Smooth muscle cell (in vitro differentiated cells): ENCODE results near the gene FALEC. TPM values are rescaled to one million over a fixed set of nuclear protein-coding genes. Genes with fewer than 3 reads are reported as not detected.
"Not testable (repeated sequence)": the region's sequence is repeated elsewhere in the genome, so short reads cannot be mapped to it uniquely, and the experiment has no call there.

ENCODE experiments used
- DNase-seq: peaks from one replicate; lab custom pipeline; 2025; ENCODE audit not compliant: unreplicated experiment; lab: John Stamatoyannopoulos, UW
- H2AFZ ChIP-seq: fragments of 200-600 bp; sonication (generic); 2 replicates; pipeline ENCODE4 v1.6.0; 2016; ENCODE audit warnings: antibody characterized with exemption, low read depth, mild to moderate bottlenecking
- H3F3A ChIP-seq: fragments of 200-600 bp; sonication (generic); 2 replicates; pipeline ENCODE4 v1.6.0; 2017; ENCODE audit warnings: antibody characterized with exemption, low read depth
- H3K27ac ChIP-seq: fragments of 200-600 bp; sonication (generic); 2 replicates; pipeline ENCODE4 v1.5.1; 2016; ENCODE audit warnings: low read depth, mild to moderate bottlenecking
- H3K27me3 ChIP-seq: fragments of 200-600 bp; sonication (generic); 2 replicates; pipeline ENCODE4 v1.6.1; 2016; ENCODE audit warnings: low read depth, mild to moderate bottlenecking
- H3K36me3 ChIP-seq: fragments of 200-600 bp; sonication (generic); 2 replicates; pipeline ENCODE4 v1.5.1; 2016; ENCODE audit warnings: low read depth
- H3K4me1 ChIP-seq: fragments of 200-600 bp; sonication (generic); 2 replicates; pipeline ENCODE4 v1.5.1; 2016; ENCODE audit warnings: low read depth
- H3K4me2 ChIP-seq: fragments of 200-600 bp; sonication (generic); 2 replicates; pipeline ENCODE4 v1.6.0; 2016; ENCODE audit warnings: mild to moderate bottlenecking
- H3K4me3 ChIP-seq: fragments of 200-600 bp; sonication (generic); 2 replicates; pipeline ENCODE4 v1.5.1; 2016; ENCODE audit warnings: mild to moderate bottlenecking
- H3K79me2 ChIP-seq: fragments of 200-600 bp; sonication (generic); 2 replicates; pipeline ENCODE4 v1.6.0; 2016; ENCODE audit warnings: low read depth, mild to moderate bottlenecking
- H3K9ac ChIP-seq: fragments of 200-600 bp; sonication (generic); 2 replicates; pipeline ENCODE4 v1.6.0; 2016; ENCODE audit warnings: low read depth
- H3K9me3 ChIP-seq: fragments of 200-600 bp; sonication (generic); replicated peaks from 2 replicates; pipeline ENCODE4 v1.5.1; 2016; ENCODE audit warnings: low read depth
- H4K20me1 ChIP-seq: fragments of 200-600 bp; sonication (generic); 2 replicates; pipeline ENCODE4 v1.6.0; 2016; ENCODE audit warnings: low read depth
- CTCF ChIP-seq: fragments of 200-600 bp; sonication (generic); IDR thresholded peaks from 2 replicates; pipeline ENCODE4 v1.5.1; 2017; ENCODE audit warnings: borderline replicate concordance, mild to moderate bottlenecking, antibody characterized with exemption; ENCODE audit not compliant: insufficient read depth, poor library complexity, severe bottlenecking
- WGBS: methylation state at CpG from one replicate; pipeline ENCODE4 v1.1.7; 2016; ENCODE audit warnings: low lambda C conversion rate; 5-methylcytosine and 5-hydroxymethylcytosine counted together
- polyA plus RNA-seq: library from polyadenylated mRNA; unstranded; fragments of >200 nt; fragmentation: Nextera tagmentation; extraction: Ambion mirVana; gene quantifications from 2 replicates; pipeline ENCODE4 v1.2.1, GENCODE V29; 2016
- total RNA-seq: library from RNA; depleted of rRNA; stranded (reverse); fragments of >200 nt; gene quantifications from 2 replicates; pipeline ENCODE4 v1.2.3, GENCODE V29; 2014

The FALEC gene
- total and polyA plus RNA-seq, 2 experiments from 2014 or later = 0.62 TPM; not detected in 1

- H3K9me3 ChIP-seq = no peaks in the 10 kb centered on the region
- peaks cover 32% of the 10 kb centered on the region for H3K36me3 ChIP-seq
- H3K27ac ChIP-seq = peak overlapping the region; percentile 96
- H3F3A ChIP-seq = peaks cover 51% of the 10 kb centered on the region
- H3K9ac ChIP-seq = peak overlapping the region; percentile 99
- H3K4me2 ChIP-seq = peak overlapping the region; percentile 83
- 2% methylated on average over 50 of the region's 50 CpGs for WGBS
- peaks cover 68% of the 10 kb centered on the region for H3K79me2 ChIP-seq
- H2AFZ ChIP-seq = no peak overlapping the region
- TF ChIP-seq CTCF = no peak
- peak; percentile 81 for DNase-seq
- peak overlapping the region; percentile 92 for H3K4me3 ChIP-seq
- H3K27me3 ChIP-seq = no peaks in the 10 kb centered on the region
- peaks cover 27% of the 10 kb centered on the region for H3K4me1 ChIP-seq
- H4K20me1 ChIP-seq = peaks cover 59% of the 10 kb centered on the region
Measured at GRCh38 chr1:150578272-150579109, 62.9 kb downstream of the FALEC start.

- Histone ChIP-seq H3K79me2 (peaks cover 59% of the 10 kb centered on the region), H3K9ac (peak within 1 kb of the TSS; percentile 99), H3K4me3 (peak within 1 kb of the TSS; percentile 92), H2AFZ (no peak within 1 kb of the TSS), H3K4me1 (peaks cover 27% of the 10 kb centered on the region), H3K27ac (peak within 1 kb of the TSS; percentile 96), H3K9me3 (no peaks in the 10 kb centered on the region), H4K20me1 (peaks cover 50% of the 10 kb centered on the region), H3F3A (peaks cover 46% of the 10 kb centered on the region), H3K4me2 (peak within 1 kb of the TSS; percentile 86), H3K36me3 (peaks cover 29% of the 10 kb centered on the region), H3K27me3 (no peaks in the 10 kb centered on the region)
- peak; percentile 92 for DNase-seq
- under 1% methylated on average over 93 of the region's 94 CpGs for WGBS
- TF ChIP-seq CTCF = no peak
Measured at GRCh38 chr1:150579110-150579944, 63.8 kb downstream of the FALEC start, which contains the start of gene MCL1. MCL1 (minus strand) TSS chr1:150579610; CDS start chr1:150579530, 80 bp downstream.

GRCh38 chr1:150579945-150580642 is 64.5 kb downstream of the FALEC start:
- H3K27me3 ChIP-seq = no peaks in the 10 kb centered on the region
- peak overlapping the region; percentile 86 for H3K4me2 ChIP-seq
- whole genome bisulfite sequencing = 76% methylated on average over 15 of the region's 15 CpGs
- H3K9me3 ChIP-seq = no peaks in the 10 kb centered on the region
- no peak for DNase-seq
- peaks cover 42% of the 10 kb centered on the region for H3F3A ChIP-seq
- peaks cover 21% of the 10 kb centered on the region for H3K4me1 ChIP-seq
- H2AFZ ChIP-seq = no peak overlapping the region
- TF ChIP-seq CTCF = no peak
- peak overlapping the region; percentile 96 for H3K27ac ChIP-seq
- H3K4me3 ChIP-seq = peak overlapping the region; percentile 51
- peaks cover 25% of the 10 kb centered on the region for H3K36me3 ChIP-seq
- peaks cover 52% of the 10 kb centered on the region for H3K79me2 ChIP-seq
- peaks cover 43% of the 10 kb centered on the region for H4K20me1 ChIP-seq
- peak overlapping the region; percentile 80 for H3K9ac ChIP-seq

DNA sequence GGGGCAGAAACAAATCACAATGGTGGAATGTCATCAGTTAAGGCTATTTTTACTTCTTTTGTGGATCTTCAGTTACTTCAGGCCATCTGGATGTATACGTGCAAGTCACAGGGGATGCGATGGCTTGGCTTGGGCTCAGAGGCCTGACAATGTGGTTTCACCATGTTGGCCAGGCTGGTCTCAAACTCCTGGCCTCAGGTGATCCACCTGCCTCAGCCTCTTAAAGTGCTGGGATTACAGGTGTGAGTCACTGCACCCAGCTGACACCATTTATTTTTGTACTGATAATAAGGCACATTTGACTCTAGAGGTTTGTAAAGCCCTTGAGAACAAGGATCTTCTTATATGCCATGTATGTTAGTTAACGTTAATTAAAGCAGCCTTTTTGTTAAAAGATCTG is 65.4 kb downstream of the FALEC start:
- H3K9ac ChIP-seq, H3K27me3 ChIP-seq, H3K27ac ChIP-seq, H2AFZ ChIP-seq, H3K9me3 ChIP-seq, H3K4me2 ChIP-seq, DNase-seq, H3K4me3 ChIP-seq: not testable (repeated sequence)
- Histone ChIP-seq H3K79me2 (peaks cover 43% of the 10 kb centered on the region), H4K20me1 (peaks cover 34% of the 10 kb centered on the region), H3K36me3 (peaks cover 16% of the 10 kb centered on the region), H3K4me1 (peaks cover 12% of the 10 kb centered on the region), H3F3A (peaks cover 33% of the 10 kb centered on the region)
- WGBS = 95% methylated on average over 3 of the region's 3 CpGs

- H3K9me3 ChIP-seq, H3K4me2 ChIP-seq, H3K27ac ChIP-seq, H3K9ac ChIP-seq, H2AFZ ChIP-seq, H3K4me3 ChIP-seq, H3K27me3 ChIP-seq, DNase-seq, H3K4me1 ChIP-seq: not testable (repeated sequence)
- peaks cover 28% of the 10 kb centered on the region for H3F3A ChIP-seq
- peaks cover 38% of the 10 kb centered on the region for H3K79me2 ChIP-seq
- 98% methylated on average over 7 of the region's 7 CpGs for WGBS
- peaks cover 29% of the 10 kb centered on the region for H4K20me1 ChIP-seq
- peaks cover 13% of the 10 kb centered on the region for H3K36me3 ChIP-seq
Measured at GRCh38 chr1:150581437-150581836, 65.9 kb downstream of the FALEC start.
